ENCODE data around the gene POLR1E. TPM values are rescaled to one million over a fixed set of nuclear protein-coding genes. Genes with fewer than 3 reads are reported as not detected.

POLR1E gene
- total RNA-seq, 1 experiment from 2014 or later = 45.8 TPM

GRCh38 chr9:37474438-37474837, 11.3 kb upstream of the POLR1E start:
- Histone ChIP-seq H4K20me1 (ENCODE audit: control insufficient read depth, insufficient read depth, insufficient read length) (no peaks in the 10 kb centered on the region), H3K18ac (ENCODE audit: insufficient read length, low read depth, low read length) (no peak overlapping the region), H2BK20ac (ENCODE audit: low read depth, low read length, poor library complexity, severe bottlenecking) (no peak overlapping the region), H3K79me2 (ENCODE audit: insufficient read depth, low read length) (no peaks in the 10 kb centered on the region), H2BK5ac (ENCODE audit: insufficient read length, low read length) (no peak overlapping the region), H3K79me1 (ENCODE audit: insufficient read depth, low read depth, low read length, poor library complexity, severe bottlenecking) (no peaks in the 10 kb centered on the region), H4K5ac (ENCODE audit: insufficient read length, low read depth, low read length) (no peak overlapping the region), H3K14ac (ENCODE audit: insufficient read depth, low read length) (no peak overlapping the region), H3K9ac (ENCODE audit: extremely low read depth, insufficient read length, low read length) (no peak overlapping the region), H4K91ac (ENCODE audit: insufficient read length, low read depth, low read length) (no peak overlapping the region), H3T11ph (ENCODE audit: low read length) (no peak overlapping the region), H2BK12ac (ENCODE audit: insufficient read length, low read depth, low read length) (no peak overlapping the region), H2BK15ac (ENCODE audit: low read depth, low read length) (no peak overlapping the region), H3K56ac (ENCODE audit: insufficient read length, low read depth, low read length) (no peak overlapping the region), H3K27ac (ENCODE audit: insufficient read length, low read depth, low read length) (no peak overlapping the region), H2AK5ac (ENCODE audit: insufficient read length, low read length) (no peak overlapping the region), H4K8ac (replicated peaks; ENCODE audit: insufficient read length, low read depth, low read length) (no peak overlapping the region), H3K27me3 (ENCODE audit: insufficient read depth, low read length) (no peaks in the 10 kb centered on the region), H3K4me1 (ENCODE audit: insufficient read depth, low read length) (no peaks in the 10 kb centered on the region; the same call in 1 of the 2 replicates), H3K23ac (ENCODE audit: insufficient read length, low read depth, low read length) (no peak overlapping the region), H3K4me2 (ENCODE audit: insufficient read depth, insufficient read length, low read length) (no peak overlapping the region), H2AFZ (ENCODE audit: low read length) (no peak overlapping the region), H3K4ac (ENCODE audit: low read depth, low read length) (no peak overlapping the region), H3K9me3 (ENCODE audit: control insufficient read depth, low read depth, low read length) (peaks cover 5% of the 10 kb centered on the region), H2BK120ac (ENCODE audit: low read depth, low read length, poor library complexity, severe bottlenecking) (no peak overlapping the region), H3K23me2 (ENCODE audit: insufficient read length, low read depth, low read length, poor library complexity, severe bottlenecking) (no peaks in the 10 kb centered on the region)
- Mint-ChIP-seq H3K9me3 (peaks cover 23 to 27% of the 10 kb centered on the region in 2 experiments), H3K27ac (no peak overlapping the region), H3K4me1 (peaks cover 11 to 19% of the 10 kb centered on the region in 2 experiments), H3K4me3 (no peak overlapping the region), H3K27me3 (ENCODE audit: low read depth) (peaks cover 4% of the 10 kb centered on the region; the same call in 1 of the 2 replicates), H3K36me3 (ENCODE audit: insufficient read depth in 1 of 3, low read depth in 3 of 3) (peaks cover 6 to 22% (median 10%) of the 10 kb centered on the region in 3 experiments; a peak in 4 of 7 replicates)
- DNase-seq = no peak
- no CpG with 5 or more reads among the region's 3 CpGs for WGBS (ENCODE audit: extremely low coverage, insufficient read length, low lambda C conversion rate)
- TF ChIP-seq, protein P1, sequence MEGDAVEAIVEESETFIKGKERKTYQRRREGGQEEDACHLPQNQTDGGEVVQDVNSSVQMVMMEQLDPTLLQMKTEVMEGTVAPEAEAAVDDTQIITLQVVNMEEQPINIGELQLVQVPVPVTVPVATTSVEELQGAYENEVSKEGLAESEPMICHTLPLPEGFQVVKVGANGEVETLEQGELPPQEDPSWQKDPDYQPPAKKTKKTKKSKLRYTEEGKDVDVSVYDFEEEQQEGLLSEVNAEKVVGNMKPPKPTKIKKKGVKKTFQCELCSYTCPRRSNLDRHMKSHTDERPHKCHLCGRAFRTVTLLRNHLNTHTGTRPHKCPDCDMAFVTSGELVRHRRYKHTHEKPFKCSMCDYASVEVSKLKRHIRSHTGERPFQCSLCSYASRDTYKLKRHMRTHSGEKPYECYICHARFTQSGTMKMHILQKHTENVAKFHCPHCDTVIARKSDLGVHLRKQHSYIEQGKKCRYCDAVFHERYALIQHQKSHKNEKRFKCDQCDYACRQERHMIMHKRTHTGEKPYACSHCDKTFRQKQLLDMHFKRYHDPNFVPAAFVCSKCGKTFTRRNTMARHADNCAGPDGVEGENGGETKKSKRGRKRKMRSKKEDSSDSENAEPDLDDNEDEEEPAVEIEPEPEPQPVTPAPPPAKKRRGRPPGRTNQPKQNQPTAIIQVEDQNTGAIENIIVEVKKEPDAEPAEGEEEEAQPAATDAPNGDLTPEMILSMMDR (conservative IDR thresholded peaks at IDR 0.05) = no peak
